Hepatocyte (in vitro differentiated cells): ENCODE measurements around the gene ATP23.

Source experiments
- EZH2 ChIP-seq: fragments of 200-600 bp; sonication (generic); IDR thresholded peaks from 2 replicates; pipeline ENCODE4 v1.6.1; 2016; ENCODE audit warnings: antibody characterized with exemption, mild to moderate bottlenecking, borderline replicate concordance
- TF ChIP-seq, protein P1 (sequence below): fragments of 200-600 bp; sonication (generic); IDR thresholded peaks from 2 replicates; pipeline ENCODE4 v1.5.1; 2016; ENCODE audit warnings: antibody characterized with exemption, mild to moderate bottlenecking; ENCODE audit not compliant: poor library complexity

DNA sequence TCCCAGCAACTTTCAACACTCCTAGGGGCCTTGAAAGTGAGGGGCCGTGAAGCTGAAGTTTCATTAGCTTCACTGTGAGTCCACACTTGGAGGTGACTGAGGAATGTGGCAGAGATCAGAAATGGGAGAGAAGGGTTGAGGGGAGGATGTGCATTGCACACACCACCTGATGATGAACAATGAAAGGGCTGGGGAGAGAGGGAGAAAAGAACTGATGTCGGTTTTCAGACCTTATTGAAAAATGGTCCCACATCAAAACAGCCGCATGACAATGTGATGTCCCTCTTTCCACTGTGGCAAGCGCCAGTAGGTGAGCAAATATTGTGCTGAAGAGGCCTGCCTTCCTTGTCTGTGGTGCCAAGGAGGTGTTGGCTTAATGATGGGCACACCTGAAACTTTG is 32.3 kb upstream of the ATP23 start:
- TF ChIP-seq, protein P1, sequence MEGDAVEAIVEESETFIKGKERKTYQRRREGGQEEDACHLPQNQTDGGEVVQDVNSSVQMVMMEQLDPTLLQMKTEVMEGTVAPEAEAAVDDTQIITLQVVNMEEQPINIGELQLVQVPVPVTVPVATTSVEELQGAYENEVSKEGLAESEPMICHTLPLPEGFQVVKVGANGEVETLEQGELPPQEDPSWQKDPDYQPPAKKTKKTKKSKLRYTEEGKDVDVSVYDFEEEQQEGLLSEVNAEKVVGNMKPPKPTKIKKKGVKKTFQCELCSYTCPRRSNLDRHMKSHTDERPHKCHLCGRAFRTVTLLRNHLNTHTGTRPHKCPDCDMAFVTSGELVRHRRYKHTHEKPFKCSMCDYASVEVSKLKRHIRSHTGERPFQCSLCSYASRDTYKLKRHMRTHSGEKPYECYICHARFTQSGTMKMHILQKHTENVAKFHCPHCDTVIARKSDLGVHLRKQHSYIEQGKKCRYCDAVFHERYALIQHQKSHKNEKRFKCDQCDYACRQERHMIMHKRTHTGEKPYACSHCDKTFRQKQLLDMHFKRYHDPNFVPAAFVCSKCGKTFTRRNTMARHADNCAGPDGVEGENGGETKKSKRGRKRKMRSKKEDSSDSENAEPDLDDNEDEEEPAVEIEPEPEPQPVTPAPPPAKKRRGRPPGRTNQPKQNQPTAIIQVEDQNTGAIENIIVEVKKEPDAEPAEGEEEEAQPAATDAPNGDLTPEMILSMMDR = no peak
- TF ChIP-seq EZH2 = no peak
